CD1c-positive myeloid dendritic cell (primary cell): ENCODE results near the gene CCDC92.
"Not testable (repeated sequence)": the region's sequence is repeated elsewhere in the genome, so short reads cannot be mapped to it uniquely, and the experiment has no call there.

Source experiments
- DNase-seq: peaks from one replicate; pipeline ENCODE4 v3.0.0-alpha.2; 2016; ENCODE audit errors: extremely low spot score

The CCDC92 gene

GRCh38 chr12:123936956-123937706, 35.5 kb downstream of the CCDC92 start:
- DNase-seq: no peak

- no peak for DNase-seq
Measured at GRCh38 chr12:123936471-123936870, 36.2 kb downstream of the CCDC92 start.

GRCh38 chr12:123935956-123936355, 36.7 kb downstream of the CCDC92 start:
- no peak for DNase-seq

DNA sequence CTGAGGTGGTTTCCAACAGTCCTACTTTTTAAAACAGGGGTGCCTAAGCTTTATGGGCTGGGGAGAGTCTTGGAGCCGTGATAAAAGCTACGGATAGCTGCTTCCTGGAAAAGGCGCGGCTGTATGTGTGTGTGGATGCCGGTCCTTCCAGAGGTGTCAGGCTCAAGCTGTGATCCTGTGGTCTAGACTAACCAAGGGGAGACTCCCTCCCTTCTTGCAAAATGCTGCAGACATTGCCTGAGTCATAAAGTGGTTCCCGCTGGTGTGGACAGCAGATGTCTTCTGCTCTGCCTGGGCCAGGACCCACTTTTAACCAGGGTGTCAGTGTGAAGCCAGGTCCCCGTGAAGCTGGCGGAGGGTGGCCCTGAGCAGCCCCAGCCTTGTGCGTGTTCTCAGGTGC, 37.8 kb downstream of the CCDC92 start:
- no peak for DNase-seq

DNA sequence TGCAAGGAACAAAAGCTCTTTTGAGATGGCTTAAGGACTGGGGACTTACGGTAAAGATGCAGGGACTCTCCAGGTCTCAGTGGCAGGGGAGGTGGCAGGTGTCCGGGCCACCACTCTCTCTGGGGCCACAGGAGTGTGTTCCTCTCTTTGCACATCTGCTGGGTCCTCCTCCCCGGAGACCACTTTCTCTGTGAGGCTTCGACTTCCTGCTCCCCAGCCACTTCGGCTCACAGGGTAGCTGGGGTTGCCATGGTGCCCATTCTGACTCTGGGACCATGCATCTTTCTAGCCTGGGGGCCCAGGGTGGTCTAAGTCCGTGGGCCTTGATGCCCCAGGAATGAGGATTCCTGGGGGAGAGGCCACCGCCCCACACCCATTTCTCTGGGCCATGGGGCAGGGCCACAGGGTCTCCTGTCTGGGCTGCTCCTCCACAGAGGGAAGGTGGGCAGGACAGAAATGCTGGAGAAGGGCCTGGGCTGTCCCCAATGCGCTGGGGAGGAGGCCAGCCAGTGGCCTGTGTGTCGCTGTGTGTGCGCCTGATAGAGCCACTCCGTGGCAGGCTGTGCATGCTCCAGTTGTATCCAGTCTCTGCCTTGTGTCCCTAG, 38.5 kb downstream of the CCDC92 start:
- no peak for DNase-seq

DNA sequence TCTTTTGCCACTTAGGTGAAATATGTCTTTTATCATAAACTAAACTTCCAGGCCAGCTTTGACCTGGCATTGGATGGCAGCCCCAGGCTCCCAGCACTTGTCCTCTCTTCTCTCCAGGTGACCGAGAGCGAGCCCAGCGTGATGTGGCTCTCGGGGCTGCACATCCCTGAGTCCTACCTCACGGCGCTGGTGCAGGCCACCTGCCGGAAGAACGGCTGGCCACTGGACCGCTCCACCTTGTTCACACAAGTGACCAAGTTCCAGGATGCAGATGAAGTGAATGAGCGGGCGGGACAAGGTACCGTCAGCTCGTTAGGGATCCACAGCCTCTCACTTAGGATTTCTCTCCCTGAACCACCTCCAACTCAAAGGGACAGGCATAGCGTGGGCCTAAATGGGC, 39.4 kb downstream of the CCDC92 start:
- DNase-seq: no peak

GRCh38 chr12:123931686-123932321, 40.8 kb downstream of the CCDC92 start:
- no peak for DNase-seq

DNA sequence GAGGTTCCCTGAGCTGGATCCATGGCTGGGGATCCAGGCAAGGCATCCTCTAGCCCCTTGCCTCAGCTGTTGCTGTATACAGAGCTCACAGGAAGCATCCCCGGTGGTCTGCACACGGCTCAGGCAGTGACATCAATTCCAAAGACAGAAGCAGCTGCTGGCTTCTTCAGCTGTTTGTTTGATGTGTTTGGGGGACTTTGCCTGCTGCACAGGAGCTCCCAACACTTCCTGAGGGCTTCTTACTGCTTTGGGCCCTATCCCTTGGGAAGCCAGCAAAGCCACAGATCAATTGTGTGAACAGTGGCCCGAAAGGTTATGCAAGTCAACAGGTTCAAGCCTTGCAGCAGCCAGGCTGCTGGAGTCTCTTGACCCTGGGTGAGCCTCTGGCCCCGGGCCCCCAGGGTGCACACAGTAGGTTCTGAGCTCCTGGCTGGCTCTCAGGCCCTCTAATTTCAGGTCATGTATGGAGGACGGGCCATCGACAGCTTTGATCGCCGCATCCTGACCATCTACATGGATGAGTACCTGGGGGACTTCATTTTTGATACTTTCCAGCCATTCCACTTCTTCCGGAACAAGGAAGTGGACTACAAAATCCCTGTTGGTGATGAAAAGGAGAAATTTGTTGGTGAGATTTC, 42.6 kb downstream of the CCDC92 start:
- DNase-seq: no peak

GRCh38 chr12:123928897-123929296, 43.7 kb downstream of the CCDC92 start:
- DNase-seq: no peak

- no peak for DNase-seq
Measured at GRCh38 chr12:123928274-123928865, 44.3 kb downstream of the CCDC92 start.

GRCh38 chr12:123924539-123924938, 48.1 kb downstream of the CCDC92 start:
- no peak for DNase-seq

- no peak for DNase-seq
Measured at GRCh38 chr12:123923927-123924326, 48.7 kb downstream of the CCDC92 start.

DNA sequence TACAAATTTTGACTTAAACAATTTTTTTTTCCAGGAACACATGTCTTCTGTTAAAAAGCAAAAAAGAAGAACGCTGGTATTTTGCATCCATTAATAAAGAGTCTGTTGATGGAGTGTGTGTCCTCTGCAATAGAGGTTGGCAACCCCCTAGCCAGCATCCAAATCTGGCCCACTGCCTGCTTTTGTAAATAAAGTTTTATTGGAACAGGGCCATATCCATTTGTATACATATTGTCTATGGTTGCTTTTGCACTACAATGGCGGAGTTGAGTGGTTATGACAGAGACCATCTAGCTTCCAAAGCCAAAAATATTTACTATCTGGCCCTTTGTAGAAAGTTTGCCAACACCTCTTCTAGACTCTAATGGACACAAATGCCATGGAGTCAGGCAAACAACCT, 49.6 kb downstream of the CCDC92 start:
- DNase-seq: no peak

DNA sequence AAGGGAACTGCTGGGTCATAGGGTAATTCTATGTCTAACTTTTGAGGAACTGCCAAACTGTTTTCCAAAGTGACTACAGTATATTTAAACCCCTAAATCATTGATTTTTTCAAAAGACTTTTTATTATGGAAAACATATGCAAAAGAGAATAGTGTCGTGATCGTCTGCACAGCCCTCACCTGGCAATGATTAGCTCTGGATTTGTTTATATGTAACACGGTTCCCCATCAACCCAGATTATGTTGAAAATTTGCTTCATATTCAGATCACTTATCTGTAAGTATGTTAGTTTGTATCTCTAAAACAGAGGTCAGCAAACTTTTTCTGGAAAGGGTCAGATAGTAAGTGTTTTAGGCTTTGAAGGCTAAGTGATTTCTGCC, 52.7 kb downstream of the CCDC92 start:
- DNase-seq: no peak

DNA sequence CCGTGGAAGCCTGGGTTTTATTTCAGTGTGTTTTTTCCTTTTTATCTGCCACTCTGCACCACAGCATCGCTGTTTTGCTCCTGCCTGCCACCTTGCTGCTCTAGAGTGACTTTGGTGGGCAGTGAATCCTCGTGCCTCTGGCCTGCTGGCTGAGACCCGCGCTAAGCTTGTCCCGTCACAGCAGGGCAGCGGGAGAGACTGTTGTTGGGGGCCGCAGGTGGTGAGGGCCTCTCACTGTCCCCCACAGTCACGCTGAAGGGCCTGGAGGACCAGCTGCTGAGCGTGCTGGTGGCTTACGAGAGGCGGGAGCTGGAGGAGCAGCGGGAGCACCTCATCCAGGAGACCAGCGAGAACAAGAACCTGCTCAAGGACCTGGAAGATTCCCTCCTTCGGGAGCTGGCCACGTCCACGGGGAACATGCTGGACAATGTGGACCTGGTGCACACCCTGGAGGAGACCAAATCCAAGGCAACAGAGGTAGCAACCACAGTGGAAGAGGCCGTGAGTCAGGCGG, 55.2 kb downstream of the CCDC92 start:
- no peak for DNase-seq

DNA sequence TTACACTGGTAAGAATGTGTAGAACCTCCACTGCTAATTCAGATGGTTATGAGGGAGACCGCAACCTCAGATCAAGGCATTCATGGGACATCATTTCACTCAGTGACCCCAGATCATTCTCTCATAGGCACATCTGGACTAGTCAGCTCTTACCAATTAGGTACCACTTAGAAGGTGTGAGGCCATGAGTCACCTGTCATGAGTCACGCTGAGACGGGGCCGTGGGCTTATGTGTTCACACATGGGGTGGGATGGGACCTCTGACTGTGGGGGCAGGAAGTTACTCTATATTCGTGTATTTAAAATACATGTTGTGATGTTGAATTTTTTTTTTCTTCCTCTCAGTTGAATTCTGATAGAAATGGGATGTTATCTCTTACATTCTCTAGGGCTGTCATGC, 55.9 kb downstream of the CCDC92 start:
- DNase-seq: no peak

DNA sequence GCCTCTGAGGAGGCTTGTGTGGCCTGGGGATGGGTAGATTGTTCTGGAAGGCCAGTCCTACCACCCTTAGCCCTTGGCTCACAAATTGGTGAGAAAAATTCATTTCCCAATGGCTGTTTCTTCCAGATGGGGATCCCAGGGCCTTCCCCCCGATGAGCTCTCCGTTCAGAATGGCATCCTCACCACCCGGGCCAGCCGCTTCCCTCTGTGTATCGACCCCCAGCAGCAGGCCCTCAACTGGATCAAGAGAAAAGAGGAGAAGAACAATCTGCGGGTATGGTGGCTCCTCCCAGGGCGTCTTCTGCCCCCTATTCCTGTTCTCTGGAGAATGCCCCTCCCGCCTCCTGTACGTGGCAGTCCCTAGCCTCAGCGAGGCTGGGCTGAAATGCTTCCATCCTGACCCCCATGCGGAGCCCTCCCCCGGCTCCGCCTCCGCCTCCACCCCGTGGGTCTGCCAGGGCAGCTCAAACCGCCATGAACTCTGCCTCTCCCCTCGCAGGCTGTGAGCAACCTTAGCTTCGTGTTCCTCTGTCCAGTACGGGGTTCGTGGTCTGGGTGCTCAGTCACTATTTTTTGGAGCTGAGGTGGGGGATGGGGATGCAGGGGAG, 57.8 kb downstream of the CCDC92 start:
- no peak for DNase-seq

- DNase-seq: no peak
Measured at GRCh38 chr12:123912415-123913380, 59.9 kb downstream of the CCDC92 start.

DNA sequence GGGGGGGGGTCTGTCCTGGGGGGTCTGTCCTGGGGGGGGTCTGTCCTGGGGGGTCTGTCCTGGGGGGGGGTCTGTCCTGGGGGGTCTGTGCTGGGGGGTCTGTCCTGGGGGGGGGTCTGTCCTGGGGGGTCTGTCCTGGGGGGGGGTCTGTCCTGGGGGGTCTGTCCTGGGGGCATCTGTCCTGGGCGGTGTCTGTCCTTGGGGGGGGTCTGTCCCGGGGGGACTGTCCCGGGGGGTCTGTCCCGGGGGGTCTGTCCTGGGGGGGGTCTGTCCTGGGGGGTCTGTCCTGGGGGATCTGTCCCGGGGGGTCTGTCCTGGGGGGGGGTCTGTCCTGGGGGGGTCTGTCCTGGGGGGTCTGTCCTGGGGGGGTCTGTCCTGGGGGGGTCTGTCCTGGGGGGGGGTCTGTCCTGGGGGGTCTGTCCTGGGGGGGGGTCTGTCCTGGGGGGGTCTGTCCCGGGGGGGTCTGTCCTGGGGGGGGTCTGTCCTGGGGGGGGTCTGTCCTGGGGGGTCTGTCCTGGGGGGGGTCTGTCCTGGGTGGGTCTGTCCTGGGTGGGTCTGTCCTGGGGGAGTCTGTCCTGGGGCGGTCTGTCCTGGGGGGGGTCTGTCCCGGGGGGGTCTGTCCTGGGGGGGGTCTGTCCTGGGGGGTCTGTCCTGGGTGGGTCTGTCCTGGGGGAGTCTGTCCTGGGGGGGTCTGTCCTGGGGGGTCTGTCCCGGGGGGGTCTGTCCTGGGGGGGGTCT, 60.8 kb downstream of the CCDC92 start:
- not testable (repeated sequence) for DNase-seq

- DNase-seq: no peak
Measured at GRCh38 chr12:123910761-123911193, 61.9 kb downstream of the CCDC92 start.
